ENCODE data around the gene TRPM3.

DNA sequence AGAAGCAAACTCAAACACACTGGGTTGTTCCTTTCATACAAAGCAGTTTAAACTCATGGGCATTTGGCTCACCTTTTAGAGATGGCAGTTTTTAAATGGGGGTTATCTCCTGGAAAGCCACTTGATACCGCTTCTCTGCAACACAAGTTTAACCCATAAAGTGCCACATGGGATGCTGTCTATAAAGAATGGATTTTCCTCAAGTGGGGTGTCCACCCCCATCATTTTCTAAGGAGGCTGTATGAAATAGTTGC lies 528 bp upstream of the TRPM3 start:
- TF ChIP-seq, protein P1, sequence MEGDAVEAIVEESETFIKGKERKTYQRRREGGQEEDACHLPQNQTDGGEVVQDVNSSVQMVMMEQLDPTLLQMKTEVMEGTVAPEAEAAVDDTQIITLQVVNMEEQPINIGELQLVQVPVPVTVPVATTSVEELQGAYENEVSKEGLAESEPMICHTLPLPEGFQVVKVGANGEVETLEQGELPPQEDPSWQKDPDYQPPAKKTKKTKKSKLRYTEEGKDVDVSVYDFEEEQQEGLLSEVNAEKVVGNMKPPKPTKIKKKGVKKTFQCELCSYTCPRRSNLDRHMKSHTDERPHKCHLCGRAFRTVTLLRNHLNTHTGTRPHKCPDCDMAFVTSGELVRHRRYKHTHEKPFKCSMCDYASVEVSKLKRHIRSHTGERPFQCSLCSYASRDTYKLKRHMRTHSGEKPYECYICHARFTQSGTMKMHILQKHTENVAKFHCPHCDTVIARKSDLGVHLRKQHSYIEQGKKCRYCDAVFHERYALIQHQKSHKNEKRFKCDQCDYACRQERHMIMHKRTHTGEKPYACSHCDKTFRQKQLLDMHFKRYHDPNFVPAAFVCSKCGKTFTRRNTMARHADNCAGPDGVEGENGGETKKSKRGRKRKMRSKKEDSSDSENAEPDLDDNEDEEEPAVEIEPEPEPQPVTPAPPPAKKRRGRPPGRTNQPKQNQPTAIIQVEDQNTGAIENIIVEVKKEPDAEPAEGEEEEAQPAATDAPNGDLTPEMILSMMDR (IDR thresholded peaks at IDR 0.05), result no peak
- TF ChIP-seq POLR2A (IDR thresholded peaks at IDR 0.05), result no peak
